K562 (cell line): ENCODE measurements around the gene MACROD2. TPM values are rescaled to one million over a fixed set of nuclear protein-coding genes. Genes with fewer than 3 reads are reported as not detected.

Experiments used
- ATAC-seq: fragments of 200-7000 bp; cut with Tn5 transposase; 3 replicates; pipeline ENCODE4 v1.9.1; 2020; ENCODE audit warnings: moderate library complexity
- BruUV-seq: library from RNA; stranded (reverse); fragments of 400-500 nt; replicated peaks from 2 replicates; lab custom pipeline; 2021; lab: Mats Ljungman, UMichigan
- CTCF ChIA-PET: fragments of 300-600 bp; formaldehyde crosslinking; extraction: SDS; loops from one replicate; lab custom pipeline; 2021; ENCODE audit warnings: low intra/inter-chr PET ratio; lab: Yijun Ruan, JAX
- POLR2A ChIA-PET: fragments of 300-600, 350-650 bp; sonication (Branson Sonifier 250); formaldehyde crosslinking; extraction: SDS; loops from one replicate; lab custom pipeline; 2021; ENCODE audit warnings: antibody characterized with exemption, inconsistent platforms; lab: Yijun Ruan, JAX
- DNase-seq, 4 experiments: peaks; one replicate each; pipeline versions ENCODE4 v3.0.0 to v3.0.0-alpha.2; 2011 to 2018; ENCODE audit warnings: low spot score in 3 of 4, mixed read lengths in 3 of 4; ENCODE audit errors: extremely low read depth in 1 of 4
- FAIRE-seq: peaks from 2 replicates; lab custom pipeline; 2011; peaks lifted over from hg19 to GRCh38; lab: Jason Lieb, UNC
- H2AFZ ChIP-seq: 2 replicates; pipeline ENCODE4 v1.6.0; 2011; ENCODE audit warnings: low read depth, low read length, control low read depth, inconsistent platforms
- H3K27ac ChIP-seq: fragments of 200-600 bp; 3 replicates; pipeline ENCODE4 v1.8.0; 2011; ENCODE audit warnings: low read depth, mild to moderate bottlenecking, control low read depth, inconsistent platforms, low read length, moderate library complexity, mixed read lengths; ENCODE audit errors: extremely low read depth
- H3K27me3 ChIP-seq, 2 experiments: fragments of 300-600 bp in 1 of 2; 2 replicates in 1 of 2; 3 replicates in 1 of 2; pipeline versions ENCODE4 v1.6.0 to v1.8.0; 2011; ENCODE audit warnings: inconsistent platforms in 2 of 2, low read length in 2 of 2, mild to moderate bottlenecking in 1 of 2, mixed read lengths in 1 of 2, moderate library complexity in 1 of 2; ENCODE audit not compliant: control insufficient read depth in 2 of 2, insufficient read depth in 2 of 2
- H3K36me3 ChIP-seq: fragments of 300-600 bp; 3 replicates; pipeline ENCODE4 v1.8.0; 2011; ENCODE audit warnings: mild to moderate bottlenecking, low read length, inconsistent platforms; ENCODE audit not compliant: control insufficient read depth, insufficient read depth
- H3K4me1 ChIP-seq, 2 experiments: fragments of 200-600 bp in 1 of 2; replicated peaks in 1 of 2; 2 replicates in 1 of 2; 3 replicates in 1 of 2; pipeline versions ENCODE4 v1.5.1 to v1.8.0; 2011; ENCODE audit warnings: inconsistent platforms in 2 of 2, low read length in 2 of 2, mild to moderate bottlenecking in 1 of 2, mixed read lengths in 1 of 2, moderate library complexity in 1 of 2; ENCODE audit not compliant: control insufficient read depth in 2 of 2, insufficient read depth in 2 of 2
- H3K4me2 ChIP-seq: 2 replicates; pipeline ENCODE4 v1.6.1; 2011; ENCODE audit warnings: low read length, control low read depth, inconsistent platforms, mixed read lengths; ENCODE audit not compliant: insufficient read depth
- H3K4me3 ChIP-seq: fragments of 200-600 bp; sonication (generic), shearing (Covaris generic); 2 replicates; pipeline ENCODE4 v1.5.1; 2016; ENCODE audit warnings: control low read depth, inconsistent platforms
- H3K79me2 ChIP-seq: fragments of 200-600 bp; 3 replicates; pipeline ENCODE4 v1.8.0; 2011; ENCODE audit warnings: low read length, inconsistent platforms; ENCODE audit not compliant: control insufficient read depth, insufficient read depth
- H3K9ac ChIP-seq, 2 experiments: 2 replicates each; pipeline versions ENCODE4 v1.6.0 to v1.6.1; 2011; ENCODE audit warnings: low read depth in 2 of 2, low read length in 2 of 2, control low read depth in 1 of 2, inconsistent platforms in 1 of 2, mild to moderate bottlenecking in 1 of 2, mixed read lengths in 1 of 2; ENCODE audit not compliant: insufficient read depth in 1 of 2
- H3K9me1 ChIP-seq: one replicate; pipeline ENCODE4 v1.6.0; 2011; ENCODE audit warnings: inconsistent platforms, mild to moderate bottlenecking, low read length, moderate library complexity; ENCODE audit not compliant: control insufficient read depth, insufficient read depth
- H3K9me3 ChIP-seq: replicated peaks from 2 replicates; pipeline ENCODE4 v1.5.1; 2011; ENCODE audit warnings: low read depth, low read length, inconsistent platforms; ENCODE audit not compliant: control insufficient read depth, insufficient read depth
- H4K20me1 ChIP-seq: replicated peaks from 2 replicates; pipeline ENCODE4 v1.6.1; 2011; ENCODE audit warnings: low read length, inconsistent platforms, mixed read lengths; ENCODE audit not compliant: control insufficient read depth, insufficient read depth
- BRD4 ChIP-seq: fragments of 200-600 bp; sonication (generic); IDR thresholded peaks from 2 replicates; pipeline ENCODE4 v1.6.1; 2017; ENCODE audit warnings: inconsistent platforms
- CEBPG ChIP-seq, 3 experiments: fragments of 200-800 bp in 1 of 3; sonication (Bioruptor generic) in 1 of 3; sonication (generic) in 1 of 3; formaldehyde crosslinking in 1 of 3; IDR thresholded peaks in 2 of 3; conservative IDR thresholded peaks in 1 of 3; 2 replicates each; pipeline versions ENCODE4 v1.6.1 to v1.8.0; 2016 to 2022; ENCODE audit warnings: missing compliant biosample characterization in 2 of 3, missing genetic modification characterization in 2 of 3, mild to moderate bottlenecking in 1 of 3, missing genetic modification reagents in 1 of 3
- DIDO1 ChIP-seq: fragments of 450-650 bp; IDR thresholded peaks from 2 replicates; pipeline ENCODE4 v1.6.1; 2016; ENCODE audit warnings: low read depth, missing biosample characterization, missing genetic modification characterization
- DMBX1 ChIP-seq: fragments of 250-450 bp; sonication (Bioruptor Pico); IDR thresholded peaks from 2 replicates; pipeline ENCODE4 v1.8.0; 2022; ENCODE audit warnings: inconsistent platforms, mild to moderate bottlenecking, moderate library complexity, borderline replicate concordance
- HDAC3 ChIP-seq: fragments of 450-650 bp; IDR thresholded peaks from 2 replicates; pipeline ENCODE4 v1.6.1; 2018; ENCODE audit warnings: borderline replicate concordance, mild to moderate bottlenecking, moderate library complexity; ENCODE audit not compliant: partially characterized antibody
- SAFB ChIP-seq: fragments of 200-400 bp; formaldehyde crosslinking; IDR thresholded peaks from 2 replicates; pipeline ENCODE4 v1.6.1; 2017; ENCODE audit warnings: low read depth, low read length, borderline replicate concordance
- SMAD2 ChIP-seq: fragments of 150-350 bp; IDR thresholded peaks from 2 replicates; pipeline ENCODE4 v1.6.1; 2014; ENCODE audit warnings: low read depth, mild to moderate bottlenecking, low read length
- ZBTB12 ChIP-seq: fragments of 250-450 bp; sonication (Bioruptor Pico); IDR thresholded peaks from 2 replicates; pipeline ENCODE4 v1.4.0; 2020
- ZBTB17 ChIP-seq: fragments of 450-650 bp; formaldehyde crosslinking; IDR thresholded peaks from 2 replicates; pipeline ENCODE4 v1.4.0; 2020; ENCODE audit warnings: mild to moderate bottlenecking
- ZNF165 ChIP-seq: fragments of 250-450 bp; sonication (Bioruptor Pico); IDR thresholded peaks from 2 replicates; pipeline ENCODE4 v1.4.0; 2020; ENCODE audit warnings: borderline replicate concordance
- ZNF668 ChIP-seq: fragments of 250-450 bp; sonication (Bioruptor Pico); IDR thresholded peaks from 2 replicates; pipeline ENCODE4 v1.8.0; 2022; ENCODE audit warnings: mild to moderate bottlenecking, inconsistent platforms
- ZNF785 ChIP-seq: fragments of 250-450 bp; sonication (Bioruptor Pico); IDR thresholded peaks from 2 replicates; pipeline ENCODE4 v1.4.0; 2020; ENCODE audit warnings: mild to moderate bottlenecking
- WGBS: fragments of 100-300 bp; shearing (Covaris generic); methylation state at CpG from one replicate; pipeline ENCODE4 v1.1.6; 2016; ENCODE audit warnings: low coverage, mixed read lengths; ENCODE audit not compliant: insufficient coverage; ENCODE audit errors: missing lambda C conversion rate; 5-methylcytosine and 5-hydroxymethylcytosine counted together
- in situ Hi-C: fragments of 300-500 bp; cut with MboI; formaldehyde crosslinking; loops from 4 replicates; pipeline ENCODE4 v1.15.0; 2018; ENCODE audit warnings: inconsistent platforms, mixed read lengths
- intact Hi-C: fragments of 100-400 bp; cut with micrococcal nuclease; formaldehyde crosslinking; loops from 2 replicates; pipeline ENCODE4 v1.14.2; 2022
- polyA plus RNA-seq, 8 experiments: library from polyadenylated mRNA; depleted of rRNA in 4 of 8; stranded (reverse) in 5 of 8; unstranded in 3 of 8; fragments of >200 nt; fragmentation: Nextera tagmentation in 2 of 8; fragmentation: Illumina TruSeq in 1 of 8; extraction: Ambion mirVana in 2 of 8; extraction: Trizol in 1 of 8; gene quantifications; 2 replicates each; pipeline versions ENCODE4 v1.2.1 to v1.2.3, GENCODE V29; 2011 to 2014; ENCODE audit warnings: inconsistent platforms in 1 of 8, missing spikeins in 1 of 8
- total RNA-seq, 7 experiments: library from RNA; depleted of rRNA in 6 of 7; stranded (reverse); fragments of >200 nt in 6 of 7; fragmentation: Illumina TruSeq in 2 of 7; extraction: Trizol in 2 of 7; gene quantifications; 2 replicates each; pipeline versions ENCODE4 v1.2.1 to v1.2.3, GENCODE V29; 2011 to 2021; ENCODE audit warnings: low replicate concordance in 1 of 7
- TF ChIP-seq, protein P1 (sequence below): IDR thresholded peaks from 2 replicates; pipeline ENCODE4 v1.6.1; 2011; ENCODE audit not compliant: insufficient read length; ENCODE audit errors: extremely low read depth
- TF ChIP-seq, protein P2 (sequence below): sonication (generic); formaldehyde crosslinking; IDR thresholded peaks from 2 replicates; pipeline ENCODE4 v1.8.0; 2022; ENCODE audit warnings: mild to moderate bottlenecking, low read depth, missing genetic modification reagents

Gene MACROD2
- total and polyA plus RNA-seq, 9 of the 15 experiments (the other 6 are each of a cell fraction or from before 2014, with no cell fraction given): not detected

DNA sequence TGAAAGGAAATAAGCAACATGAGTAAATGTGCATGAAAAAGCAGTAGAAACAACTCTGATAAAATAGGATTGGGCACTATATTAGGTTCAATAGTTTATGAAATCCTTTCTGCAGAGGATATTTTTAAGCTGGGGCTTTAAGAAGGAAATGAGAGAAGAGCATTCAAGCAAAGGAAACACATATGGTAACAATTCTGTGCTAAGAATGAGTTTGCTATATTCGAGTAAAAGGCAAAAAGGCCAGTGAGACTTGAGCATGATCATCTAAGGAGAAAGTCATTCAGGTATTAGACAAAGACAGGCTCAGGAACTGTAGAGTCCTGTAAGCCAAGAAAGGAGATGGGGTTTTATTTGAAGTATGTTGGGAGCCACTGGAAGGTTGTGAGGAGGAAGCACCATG lies 729.2 kb downstream of the MACROD2 start:
- H3K79me2 ChIP-seq: no peaks in the 10 kb centered on the region
- no peak overlapping the region for H2AFZ ChIP-seq
- ChIA-PET CTCF (no interaction called here), POLR2A (no interaction called here)
- no peaks in the 10 kb centered on the region for H3K36me3 ChIP-seq
- ATAC-seq (no peak), DNase-seq (no peak), FAIRE-seq (no peak)
- no peak overlapping the region for H3K4me2 ChIP-seq
- H3K9ac ChIP-seq: no peak overlapping the region
- no peaks in the 10 kb centered on the region for H3K27me3 ChIP-seq
- BruUV-seq: no TSS peak
- no peaks in the 10 kb centered on the region for H3K4me1 ChIP-seq
- H3K4me3 ChIP-seq: no peak overlapping the region
- no peaks in the 10 kb centered on the region for H3K9me3 ChIP-seq
- H3K9me1 ChIP-seq: no peaks in the 10 kb centered on the region
- no peaks in the 10 kb centered on the region for H4K20me1 ChIP-seq
- no peak overlapping the region for H3K27ac ChIP-seq
- WGBS: 0% methylated on average over 1 of the region's 1 CpG
- in situ Hi-C loops: no loop called here
- TF ChIP-seq DIDO1 (tag) (no peak), SMAD2 (no peak), BRD4 (no peak)
- intact Hi-C loops: no loop called here

DNA sequence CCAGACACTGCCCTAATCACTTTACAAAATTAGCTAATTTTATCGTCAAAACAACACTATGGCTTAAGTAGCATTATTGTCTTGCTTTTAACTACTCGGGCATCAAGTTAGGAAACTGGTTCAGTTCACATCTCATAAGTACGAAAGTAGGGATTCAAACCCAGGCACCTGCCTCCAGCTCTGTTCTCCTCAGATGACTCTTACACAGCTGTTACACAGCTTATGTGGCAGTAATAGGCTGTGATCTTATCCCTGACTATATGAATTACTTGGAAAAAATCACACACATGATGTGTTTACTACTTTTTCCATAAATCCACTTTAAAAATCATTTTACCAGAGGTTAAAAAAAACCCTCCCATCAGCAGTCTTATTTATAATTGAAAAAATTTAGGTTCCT lies 731.3 kb downstream of the MACROD2 start:
- 0% methylated on average over 3 of the region's 3 CpGs for WGBS
- BruUV-seq: no TSS peak
- H3K9me3 ChIP-seq: no peaks in the 10 kb centered on the region
- TF ChIP-seq, protein P1, sequence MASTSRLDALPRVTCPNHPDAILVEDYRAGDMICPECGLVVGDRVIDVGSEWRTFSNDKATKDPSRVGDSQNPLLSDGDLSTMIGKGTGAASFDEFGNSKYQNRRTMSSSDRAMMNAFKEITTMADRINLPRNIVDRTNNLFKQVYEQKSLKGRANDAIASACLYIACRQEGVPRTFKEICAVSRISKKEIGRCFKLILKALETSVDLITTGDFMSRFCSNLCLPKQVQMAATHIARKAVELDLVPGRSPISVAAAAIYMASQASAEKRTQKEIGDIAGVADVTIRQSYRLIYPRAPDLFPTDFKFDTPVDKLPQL: no peak
- no peak for TF ChIP-seq HDAC3
- TF ChIP-seq CEBPG (CRISPR knock-in tag; IDR thresholded peaks at IDR 0.05): no peak
- no peak for TF ChIP-seq CEBPG (tag; conservative IDR thresholded peaks at IDR 0.05 in 1 of 2, IDR thresholded peaks at IDR 0.05 in 1 of 2)
- no peak for TF ChIP-seq ZBTB12 (CRISPR knock-in tag)
- TF ChIP-seq SAFB: no peak
- TF ChIP-seq ZBTB17 (CRISPR knock-in tag): no peak
- no peak for TF ChIP-seq DMBX1 (CRISPR knock-in tag)
- no peak for TF ChIP-seq ZNF785 (CRISPR knock-in tag)
- TF ChIP-seq ZNF668 (CRISPR knock-in tag): no peak
- TF ChIP-seq ZNF165 (CRISPR knock-in tag): no peak
- TF ChIP-seq, protein P2, sequence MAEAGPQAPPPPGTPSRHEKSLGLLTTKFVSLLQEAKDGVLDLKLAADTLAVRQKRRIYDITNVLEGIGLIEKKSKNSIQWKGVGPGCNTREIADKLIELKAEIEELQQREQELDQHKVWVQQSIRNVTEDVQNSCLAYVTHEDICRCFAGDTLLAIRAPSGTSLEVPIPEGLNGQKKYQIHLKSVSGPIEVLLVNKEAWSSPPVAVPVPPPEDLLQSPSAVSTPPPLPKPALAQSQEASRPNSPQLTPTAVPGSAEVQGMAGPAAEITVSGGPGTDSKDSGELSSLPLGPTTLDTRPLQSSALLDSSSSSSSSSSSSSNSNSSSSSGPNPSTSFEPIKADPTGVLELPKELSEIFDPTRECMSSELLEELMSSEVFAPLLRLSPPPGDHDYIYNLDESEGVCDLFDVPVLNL: no peak

More for the DNA sequence above, 731.3 kb downstream of the MACROD2 start:
- Histone ChIP-seq H3K27ac (no peak overlapping the region), H3K9me1 (no peaks in the 10 kb centered on the region), H3K9ac (no peak overlapping the region), H3K36me3 (no peaks in the 10 kb centered on the region), H3K4me2 (no peak overlapping the region), H2AFZ (no peak overlapping the region), H3K27me3 (no peaks in the 10 kb centered on the region), H3K79me2 (no peaks in the 10 kb centered on the region), H3K4me1 (no peaks in the 10 kb centered on the region), H3K4me3 (no peak overlapping the region), H4K20me1 (no peaks in the 10 kb centered on the region)
- POLR2A ChIA-PET: no interaction called here
- CTCF ChIA-PET: no interaction called here
- in situ Hi-C loops: no loop called here
- intact Hi-C loops: no loop called here
- DNase-seq (no peak), FAIRE-seq (no peak), ATAC-seq (no peak)
